ENCODE results near the gene TAS2R60. TPM values are rescaled to one million over a fixed set of nuclear protein-coding genes. Genes with fewer than 3 reads are reported as not detected.

Gene TAS2R60
- polyA plus RNA-seq, 1 donor from 2014 or later: not detected

GRCh38 chr7:143405173-143406001, 37.9 kb upstream of the TAS2R60 start:
- TF ChIP-seq POLR2AphosphoS5 (IDR thresholded peaks at IDR 0.05) (no peak), CTCF (IDR thresholded peaks at IDR 0.05; ENCODE audit: poor library complexity, severe bottlenecking) (no peak), MXI1 (conservative IDR thresholded peaks at IDR 0.05; ENCODE audit: poor library complexity, severe bottlenecking) (no peak), EP300 (conservative IDR thresholded peaks at IDR 0.05; ENCODE audit: poor library complexity, severe bottlenecking) (no peak), REST (IDR thresholded peaks at IDR 0.05; ENCODE audit: borderline replicate concordance) (no peak), SMC3 (conservative IDR thresholded peaks at IDR 0.05; ENCODE audit: poor library complexity) (no peak)

GRCh38 chr7:143406002-143406357, 37.3 kb upstream of the TAS2R60 start:
- no peaks in the 10 kb centered on the region for H4K20me1 ChIP-seq (ENCODE audit: insufficient read depth)
- H3K79me2 ChIP-seq (replicated peaks; ENCODE audit: insufficient read depth, low read length): no peaks in the 10 kb centered on the region
- H3K4me2 ChIP-seq (ENCODE audit: low read length): no peak overlapping the region
- no peak overlapping the region for H3K27ac ChIP-seq (ENCODE audit: low read length)
- H2AFZ ChIP-seq (ENCODE audit: low read depth, low read length): no peak overlapping the region
- peaks cover 8% of the 10 kb centered on the region for H3K27me3 ChIP-seq (ENCODE audit: insufficient read depth, low read depth, low read length)
- H3F3A ChIP-seq (ENCODE audit: insufficient read depth, low read length, poor library complexity, severe bottlenecking): no peaks in the 10 kb centered on the region
- H3K4me3 ChIP-seq (ENCODE audit: low read length): no peak overlapping the region
- no peaks in the 10 kb centered on the region for H3K36me3 ChIP-seq (ENCODE audit: insufficient read depth, low read length)
- no peaks in the 10 kb centered on the region for H3K9me3 ChIP-seq (ENCODE audit: low read length)
- H3K9me2 ChIP-seq (ENCODE audit: insufficient read depth, low read length): no peaks in the 10 kb centered on the region
- TF ChIP-seq CTCF (IDR thresholded peaks at IDR 0.05; ENCODE audit: poor library complexity, severe bottlenecking) (no peak), EZH2 (IDR thresholded peaks at IDR 0.05; ENCODE audit: borderline replicate concordance, insufficient read depth, low read length, poor library complexity, severe bottlenecking) (no peak), RAD21 (conservative IDR thresholded peaks at IDR 0.05) (no peak), MXI1 (conservative IDR thresholded peaks at IDR 0.05; ENCODE audit: poor library complexity, severe bottlenecking) (no peak), TAF1 (IDR thresholded peaks at IDR 0.05; ENCODE audit: low read depth) (no peak), POLR2AphosphoS5 (IDR thresholded peaks at IDR 0.05) (no peak), SMC3 (conservative IDR thresholded peaks at IDR 0.05; ENCODE audit: poor library complexity) (no peak), REST (IDR thresholded peaks at IDR 0.05; ENCODE audit: borderline replicate concordance) (no peak), EP300 (conservative IDR thresholded peaks at IDR 0.05; ENCODE audit: poor library complexity, severe bottlenecking) (no peak)
- H3K9ac ChIP-seq (ENCODE audit: low read length): no peak overlapping the region

More at GRCh38 chr7:143405173-143406001, 37.9 kb upstream of the TAS2R60 start:
- H3K27ac ChIP-seq (ENCODE audit: low read length): no peak overlapping the region
- no peaks in the 10 kb centered on the region for H3K9me2 ChIP-seq (ENCODE audit: insufficient read depth, low read length)
- peaks cover 8% of the 10 kb centered on the region for H3K27me3 ChIP-seq (ENCODE audit: insufficient read depth, low read depth, low read length)
- H3K4me3 ChIP-seq (ENCODE audit: low read length): no peak overlapping the region
- H3K9me3 ChIP-seq (ENCODE audit: low read length): no peaks in the 10 kb centered on the region
- H3K36me3 ChIP-seq (ENCODE audit: insufficient read depth, low read length): no peaks in the 10 kb centered on the region
- no peak overlapping the region for H3K4me2 ChIP-seq (ENCODE audit: low read length)
- no peaks in the 10 kb centered on the region for H3F3A ChIP-seq (ENCODE audit: insufficient read depth, low read length, poor library complexity, severe bottlenecking)
- no peak overlapping the region for H2AFZ ChIP-seq (ENCODE audit: low read depth, low read length)
- H4K20me1 ChIP-seq (ENCODE audit: insufficient read depth): no peaks in the 10 kb centered on the region
- H3K9ac ChIP-seq (ENCODE audit: low read length): no peak overlapping the region
- no peaks in the 10 kb centered on the region for H3K79me2 ChIP-seq (replicated peaks; ENCODE audit: insufficient read depth, low read length)
